Measurements from ENCODE around the gene PRKCE. TPM values are rescaled to one million over a fixed set of nuclear protein-coding genes. Genes with fewer than 3 reads are reported as not detected.

Gene PRKCE
- total and polyA plus RNA-seq, 2 of the 8 experiments (the other 6 are each of a cell fraction or from before 2014, with no cell fraction given): 0.54 to 2.1 TPM

- TF ChIP-seq CHD7 (IDR thresholded peaks at IDR 0.05; ENCODE audit: insufficient replicate concordance, low read length) (no peak), CHD2 (IDR thresholded peaks at IDR 0.05; ENCODE audit: low read length) (no peak), NANOG (IDR thresholded peaks at IDR 0.05; ENCODE audit: insufficient read depth, low read depth, low read length, poor library complexity, severe bottlenecking) (no peak), ATF2 (IDR thresholded peaks at IDR 0.05; ENCODE audit: low read length) (no peak), KDM4A (IDR thresholded peaks at IDR 0.05; ENCODE audit: low read depth, low read length, severe bottlenecking) (no peak), MAFK (IDR thresholded peaks at IDR 0.05; ENCODE audit: low read depth, low read length) (no peak), CEBPB (IDR thresholded peaks at IDR 0.05; ENCODE audit: low read depth, low read length) (no peak)
Measured at GRCh38 chr2:45913539-45913938, 262.1 kb downstream of the PRKCE start (continued).
